Measurements from ENCODE around the gene TMPRSS12. TPM values are rescaled to one million over a fixed set of nuclear protein-coding genes. Genes with fewer than 3 reads are reported as not detected.
"Not testable (repeated sequence)": the region's sequence is repeated elsewhere in the genome, so short reads cannot be mapped to it uniquely, and the experiment has no call there.

Gene TMPRSS12
- total RNA-seq, 2 experiments from 2014 or later = not detected

- Mint-ChIP-seq H3K27me3 (peaks cover 2% of the 10 kb centered on the region), H3K4me1 (ENCODE audit: low read depth) (peaks cover 5% of the 10 kb centered on the region), H3K4me3 (no peak overlapping the region), H3K36me3 (no peaks in the 10 kb centered on the region), H3K9me3 (peaks cover 2% of the 10 kb centered on the region), H3K27ac (no peak overlapping the region)
- ChIA-PET CTCF (interaction anchor here (4.5 kb wide), 1 partner anchor 64 kb away, joined by 31 read pairs; the partner anchor contains the start of gene ATF1), POLR2A (no interaction called here)
- no peak for DNase-seq
- intact Hi-C loops (cut with micrococcal nuclease) = no loop called here
Observed at GRCh38 chr12:50828121-50828520, 14.6 kb upstream of the TMPRSS12 start.

- ChIA-PET POLR2A (no interaction called here), CTCF (interaction anchor here (1.1 kb wide), 1 partner anchor 159 kb away, joined by 3 read pairs; no protein-coding TSS in a partner anchor)
- no peak overlapping the region for H3K4me3 Mint-ChIP-seq
- peaks cover 6% of the 10 kb centered on the region for H3K27me3 Mint-ChIP-seq
- intact Hi-C loops (cut with micrococcal nuclease) = no loop called here
- peaks cover 5% of the 10 kb centered on the region for H3K36me3 Mint-ChIP-seq
- peaks cover 5% of the 10 kb centered on the region for H3K4me1 Mint-ChIP-seq (ENCODE audit: low read depth)
- DNase-seq = no peak
- peaks cover 9% of the 10 kb centered on the region for H3K9me3 Mint-ChIP-seq
- no peak overlapping the region for H3K27ac Mint-ChIP-seq
Observed at GRCh38 chr12:50828886-50829285, 13.8 kb upstream of the TMPRSS12 start.

GRCh38 chr12:50833801-50834200 lies 8.9 kb upstream of the TMPRSS12 start:
- H3K4me1 Mint-ChIP-seq (ENCODE audit: low read depth); intact Hi-C loops (cut with micrococcal nuclease); DNase-seq; H3K4me3 Mint-ChIP-seq; H3K27ac Mint-ChIP-seq; POLR2A ChIA-PET; CTCF ChIA-PET: not testable (repeated sequence)
- H3K36me3 Mint-ChIP-seq = peaks cover 11% of the 10 kb centered on the region
- peaks cover 22% of the 10 kb centered on the region for H3K27me3 Mint-ChIP-seq
- peaks cover 23% of the 10 kb centered on the region for H3K9me3 Mint-ChIP-seq

- no peak for DNase-seq
- H3K36me3 Mint-ChIP-seq = peaks cover 9% of the 10 kb centered on the region
- H3K27me3 Mint-ChIP-seq = peaks cover 26% of the 10 kb centered on the region
- no peak overlapping the region for H3K4me3 Mint-ChIP-seq
- CTCF ChIA-PET = no interaction called here
- peaks cover 2% of the 10 kb centered on the region for H3K4me1 Mint-ChIP-seq (ENCODE audit: low read depth)
- intact Hi-C loops (cut with micrococcal nuclease) = no loop called here
- POLR2A ChIA-PET = no interaction called here
- H3K27ac Mint-ChIP-seq = no peak overlapping the region
- peaks cover 21% of the 10 kb centered on the region for H3K9me3 Mint-ChIP-seq
Observed at GRCh38 chr12:50839042-50839441, 3.7 kb upstream of the TMPRSS12 start.

- H3K4me1 Mint-ChIP-seq (ENCODE audit: low read depth) = peaks cover 2% of the 10 kb centered on the region
- DNase-seq = no peak
Observed at GRCh38 chr12:50840809-50841487, 1.8 kb upstream of the TMPRSS12 start.

GRCh38 chr12:50841716-50842531 lies 802 bp upstream of the TMPRSS12 start:
- POLR2A ChIA-PET = no interaction called here
- Mint-ChIP-seq H3K4me1 (ENCODE audit: low read depth) (peaks cover 2% of the 10 kb centered on the region), H3K27ac (no peak overlapping the region), H3K4me3 (no peak overlapping the region), H3K9me3 (peaks cover 8% of the 10 kb centered on the region), H3K36me3 (peaks cover 2% of the 10 kb centered on the region), H3K27me3 (peaks cover 22% of the 10 kb centered on the region)
- CTCF ChIA-PET = no interaction called here
- DNase-seq = no peak
- intact Hi-C loops (cut with micrococcal nuclease) = no loop called here

More at GRCh38 chr12:50840809-50841487, 1.8 kb upstream of the TMPRSS12 start:
- Mint-ChIP-seq H3K27ac (no peak overlapping the region), H3K36me3 (peaks cover 2% of the 10 kb centered on the region), H3K9me3 (peaks cover 8% of the 10 kb centered on the region), H3K27me3 (peaks cover 22% of the 10 kb centered on the region), H3K4me3 (no peak overlapping the region)
- POLR2A ChIA-PET = no interaction called here
- CTCF ChIA-PET = interaction anchor here (0.8 to 1.0 kb wide), 2 partner anchors 377 to 501 kb away, joined by 3 read pairs; partner anchors contain the start of gene POU6F1
- intact Hi-C loops (cut with micrococcal nuclease) = no loop called here

- intact Hi-C loops (cut with micrococcal nuclease) = no loop called here
- H3K9me3 Mint-ChIP-seq = peaks cover 8% of the 10 kb centered on the region
- DNase-seq = no peak
- no peak overlapping the region for H3K27ac Mint-ChIP-seq
- H3K36me3 Mint-ChIP-seq = peaks cover 2% of the 10 kb centered on the region
- POLR2A ChIA-PET = no interaction called here
- H3K4me1 Mint-ChIP-seq (ENCODE audit: low read depth) = peaks cover 2% of the 10 kb centered on the region
- CTCF ChIA-PET = no interaction called here
- peaks cover 28% of the 10 kb centered on the region for H3K27me3 Mint-ChIP-seq
- H3K4me3 Mint-ChIP-seq = no peak overlapping the region
Observed at GRCh38 chr12:50845021-50845647, 2.4 kb downstream of the TMPRSS12 start.

GRCh38 chr12:50848963-50849362 lies 6.2 kb downstream of the TMPRSS12 start:
- POLR2A ChIA-PET = no interaction called here
- Mint-ChIP-seq H3K27ac (no peak overlapping the region), H3K36me3 (peaks cover 2% of the 10 kb centered on the region), H3K4me1 (ENCODE audit: low read depth) (no peaks in the 10 kb centered on the region), H3K4me3 (no peak overlapping the region), H3K27me3 (peaks cover 34% of the 10 kb centered on the region), H3K9me3 (peaks cover 4% of the 10 kb centered on the region)
- intact Hi-C loops (cut with micrococcal nuclease) = no loop called here
- no peak for DNase-seq
- CTCF ChIA-PET = no interaction called here

- H3K9me3 Mint-ChIP-seq; POLR2A ChIA-PET; H3K4me3 Mint-ChIP-seq; H3K4me1 Mint-ChIP-seq (ENCODE audit: low read depth); DNase-seq; H3K36me3 Mint-ChIP-seq; H3K27ac Mint-ChIP-seq; CTCF ChIA-PET; intact Hi-C loops (cut with micrococcal nuclease): not testable (repeated sequence)
- H3K27me3 Mint-ChIP-seq = peaks cover 17% of the 10 kb centered on the region
Observed at GRCh38 chr12:50855218-50855617, 12.5 kb downstream of the TMPRSS12 start.

- H3K27me3 Mint-ChIP-seq = peaks cover 12% of the 10 kb centered on the region
- DNase-seq; CTCF ChIA-PET; H3K4me1 Mint-ChIP-seq (ENCODE audit: low read depth); intact Hi-C loops (cut with micrococcal nuclease); H3K9me3 Mint-ChIP-seq; H3K27ac Mint-ChIP-seq; H3K36me3 Mint-ChIP-seq; POLR2A ChIA-PET; H3K4me3 Mint-ChIP-seq: not testable (repeated sequence)
Observed at GRCh38 chr12:50855679-50856078, 13.0 kb downstream of the TMPRSS12 start.

GRCh38 chr12:50859621-50860310 lies 17.0 kb downstream of the TMPRSS12 start:
- H3K36me3 Mint-ChIP-seq = no peaks in the 10 kb centered on the region
- CTCF ChIA-PET = no interaction called here
- H3K4me3 Mint-ChIP-seq = no peak overlapping the region
- H3K27me3 Mint-ChIP-seq = no peaks in the 10 kb centered on the region
- H3K27ac Mint-ChIP-seq = no peak overlapping the region
- POLR2A ChIA-PET = no interaction called here
- H3K4me1 Mint-ChIP-seq (ENCODE audit: low read depth) = no peaks in the 10 kb centered on the region
- no peaks in the 10 kb centered on the region for H3K9me3 Mint-ChIP-seq
- intact Hi-C loops (cut with micrococcal nuclease) = no loop called here
- no peak for DNase-seq

- intact Hi-C loops (cut with micrococcal nuclease) = no loop called here
- Mint-ChIP-seq H3K4me1 (ENCODE audit: low read depth) (no peaks in the 10 kb centered on the region), H3K9me3 (peaks cover 8% of the 10 kb centered on the region), H3K4me3 (no peak overlapping the region), H3K36me3 (peaks cover 6% of the 10 kb centered on the region), H3K27me3 (peaks cover 3% of the 10 kb centered on the region), H3K27ac (no peak overlapping the region)
- no peak for DNase-seq
- CTCF ChIA-PET = no interaction called here
- POLR2A ChIA-PET = no interaction called here
Observed at GRCh38 chr12:50862316-50862715, 19.6 kb downstream of the TMPRSS12 start.

All from activated CD4-positive, alpha-beta memory T cell treated with anti-CD3 and anti-CD28 coated beads for 36 hours (primary cell).